ENCODE data around the gene KCNAB3. TPM values are rescaled to one million over a fixed set of nuclear protein-coding genes. Genes with fewer than 3 reads are reported as not detected.

KCNAB3 gene
- polyA plus RNA-seq, 1 donor (not counting 4 experiments of a cell fraction or from before 2014, with no cell fraction given) = 2.0 TPM

DNA sequence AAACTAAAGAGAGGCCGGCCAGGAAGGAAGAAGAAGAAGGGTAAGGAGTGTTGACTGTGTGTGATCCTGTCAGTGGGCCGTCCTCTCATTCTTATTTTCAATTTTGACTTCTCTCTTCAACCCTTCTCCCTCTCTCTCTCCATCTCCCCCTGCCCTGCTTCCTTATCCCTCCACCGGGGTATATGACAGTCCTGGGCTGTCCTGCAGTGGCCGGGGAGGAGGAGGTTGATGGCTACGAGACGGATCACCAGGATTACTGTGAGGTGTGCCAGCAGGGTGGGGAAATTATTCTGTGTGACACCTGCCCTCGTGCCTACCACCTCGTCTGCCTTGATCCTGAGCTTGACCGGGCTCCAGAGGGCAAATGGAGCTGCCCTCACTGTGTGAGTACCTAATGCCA, 35.4 kb downstream of the KCNAB3 start:
- no peak overlapping the region for H3K27ac ChIP-seq (ENCODE audit: control insufficient read depth, insufficient read depth, low read length)
- peaks cover 6% of the 10 kb centered on the region for H3K79me2 ChIP-seq (ENCODE audit: control insufficient read depth, insufficient read depth, low read length)
- no peak for FAIRE-seq
- H3K9ac ChIP-seq (ENCODE audit: control insufficient read depth, extremely low read depth, insufficient read depth, low read length) = no peak overlapping the region
- no peak for DNase-seq (ENCODE audit: low read depth, low spot score)
- H3K36me3 ChIP-seq (ENCODE audit: control insufficient read depth in 2 of 2, extremely low read depth in 1 of 2, insufficient read depth in 2 of 2, low read length in 2 of 2) = peaks cover 50 to 59% of the 10 kb centered on the region in 2 experiments
- dilution Hi-C loops (cut with MboI; ENCODE audit: extremely low pct_ligation_motif_present, low sequenced_read_pairs) = no loop called here
- H2AFZ ChIP-seq (ENCODE audit: control insufficient read depth, low read length) = no peak overlapping the region
- H3K4me3 ChIP-seq (ENCODE audit: control insufficient read depth in 2 of 3, extremely low read depth in 1 of 3, insufficient read depth in 2 of 3, low read depth in 1 of 3, low read length in 3 of 3) = no peak overlapping the region
- no peak for TF ChIP-seq EZH2 (IDR thresholded peaks at IDR 0.05; ENCODE audit: low read length)
- TF ChIP-seq, protein P1, sequence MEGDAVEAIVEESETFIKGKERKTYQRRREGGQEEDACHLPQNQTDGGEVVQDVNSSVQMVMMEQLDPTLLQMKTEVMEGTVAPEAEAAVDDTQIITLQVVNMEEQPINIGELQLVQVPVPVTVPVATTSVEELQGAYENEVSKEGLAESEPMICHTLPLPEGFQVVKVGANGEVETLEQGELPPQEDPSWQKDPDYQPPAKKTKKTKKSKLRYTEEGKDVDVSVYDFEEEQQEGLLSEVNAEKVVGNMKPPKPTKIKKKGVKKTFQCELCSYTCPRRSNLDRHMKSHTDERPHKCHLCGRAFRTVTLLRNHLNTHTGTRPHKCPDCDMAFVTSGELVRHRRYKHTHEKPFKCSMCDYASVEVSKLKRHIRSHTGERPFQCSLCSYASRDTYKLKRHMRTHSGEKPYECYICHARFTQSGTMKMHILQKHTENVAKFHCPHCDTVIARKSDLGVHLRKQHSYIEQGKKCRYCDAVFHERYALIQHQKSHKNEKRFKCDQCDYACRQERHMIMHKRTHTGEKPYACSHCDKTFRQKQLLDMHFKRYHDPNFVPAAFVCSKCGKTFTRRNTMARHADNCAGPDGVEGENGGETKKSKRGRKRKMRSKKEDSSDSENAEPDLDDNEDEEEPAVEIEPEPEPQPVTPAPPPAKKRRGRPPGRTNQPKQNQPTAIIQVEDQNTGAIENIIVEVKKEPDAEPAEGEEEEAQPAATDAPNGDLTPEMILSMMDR (optimal IDR thresholded peaks at IDR 0.05 in 1 of 3, IDR thresholded peaks at IDR 0.05 in 1 of 3, conservative IDR thresholded peaks at IDR 0.05 in 1 of 3; ENCODE audit: extremely low read depth in 1 of 3, insufficient read depth in 2 of 3, low read length in 3 of 3) = no peak
- no peaks in the 10 kb centered on the region for H3K9me1 ChIP-seq (ENCODE audit: control insufficient read depth, extremely low read depth, insufficient read depth, low read length)
- peaks cover 6% of the 10 kb centered on the region for H3K4me1 ChIP-seq (ENCODE audit: control insufficient read depth, extremely low read depth, insufficient read depth, low read length)
- H3K27me3 ChIP-seq (ENCODE audit: control insufficient read depth, extremely low read depth, insufficient read depth, low read length) = no peaks in the 10 kb centered on the region
- H3K4me2 ChIP-seq (ENCODE audit: control insufficient read depth, extremely low read depth, insufficient read depth, low read depth, low read length) = no peak overlapping the region
- no peaks in the 10 kb centered on the region for H4K20me1 ChIP-seq (ENCODE audit: control insufficient read depth, extremely low read depth, insufficient read depth, low read length)
- no peaks in the 10 kb centered on the region for H3K9me3 ChIP-seq (ENCODE audit: control insufficient read depth, low read depth, low read length)

GRCh38 chr17:7893187-7893880, 36.3 kb downstream of the KCNAB3 start:
- no peaks in the 10 kb centered on the region for H3K9me3 ChIP-seq (ENCODE audit: control insufficient read depth, low read depth, low read length)
- H2AFZ ChIP-seq (ENCODE audit: control insufficient read depth, low read length) = no peak overlapping the region
- H3K4me3 ChIP-seq (ENCODE audit: control insufficient read depth in 2 of 3, extremely low read depth in 1 of 3, insufficient read depth in 2 of 3, low read depth in 1 of 3, low read length in 3 of 3) = no peak overlapping the region
- no peaks in the 10 kb centered on the region for H3K27me3 ChIP-seq (ENCODE audit: control insufficient read depth, extremely low read depth, insufficient read depth, low read length)
- no peak overlapping the region for H3K4me2 ChIP-seq (ENCODE audit: control insufficient read depth, extremely low read depth, insufficient read depth, low read depth, low read length)
- peaks cover 15% of the 10 kb centered on the region for H3K4me1 ChIP-seq (ENCODE audit: control insufficient read depth, extremely low read depth, insufficient read depth, low read length)
- no peak overlapping the region for H3K27ac ChIP-seq (ENCODE audit: control insufficient read depth, insufficient read depth, low read length)
- H4K20me1 ChIP-seq (ENCODE audit: control insufficient read depth, extremely low read depth, insufficient read depth, low read length) = no peaks in the 10 kb centered on the region
- FAIRE-seq = no peak
- no peak for TF ChIP-seq EZH2 (IDR thresholded peaks at IDR 0.05; ENCODE audit: low read length)
- TF ChIP-seq, protein P1 (optimal IDR thresholded peaks at IDR 0.05 in 1 of 3, IDR thresholded peaks at IDR 0.05 in 1 of 3, conservative IDR thresholded peaks at IDR 0.05 in 1 of 3; ENCODE audit: extremely low read depth in 1 of 3, insufficient read depth in 2 of 3, low read length in 3 of 3) = no peak
- DNase-seq (ENCODE audit: low read depth, low spot score) = no peak
- H3K9ac ChIP-seq (ENCODE audit: control insufficient read depth, extremely low read depth, insufficient read depth, low read length) = no peak overlapping the region
- dilution Hi-C loops (cut with MboI; ENCODE audit: extremely low pct_ligation_motif_present, low sequenced_read_pairs) = no loop called here
- H3K9me1 ChIP-seq (ENCODE audit: control insufficient read depth, extremely low read depth, insufficient read depth, low read length) = no peaks in the 10 kb centered on the region
- peaks cover 6% of the 10 kb centered on the region for H3K79me2 ChIP-seq (ENCODE audit: control insufficient read depth, insufficient read depth, low read length)
- peaks cover 42 to 50% of the 10 kb centered on the region in 2 experiments for H3K36me3 ChIP-seq (ENCODE audit: control insufficient read depth in 2 of 2, extremely low read depth in 1 of 2, insufficient read depth in 2 of 2, low read length in 2 of 2)
